ENCODE results near the gene SAPCD2.

GRCh38 chr9:137016436-137016835 lies 53.9 kb downstream of the SAPCD2 start:
- TF ChIP-seq GATA3 (IDR thresholded peaks at IDR 0.05; ENCODE audit: low read depth, low read length), result no peak
- TF ChIP-seq GATA2 (IDR thresholded peaks at IDR 0.05; ENCODE audit: low read depth, low read length), result no peak
